Esophagus squamous epithelium (tissue), 4 donors: ENCODE data around the gene PLD4.

Source experiments
- CTCF ChIP-seq, 6 experiments: fragments of 450-650 bp in 4 of 6; fragments of 200-600 bp in 2 of 6; sonication (generic) in 2 of 6; IDR thresholded peaks; one replicate each; pipeline ENCODE4 v1.5.1; 2016 to 2019; ENCODE audit warnings: antibody characterized with exemption in 6 of 6, mild to moderate bottlenecking in 4 of 6, moderate library complexity in 4 of 6
- POLR2A ChIP-seq, 4 donors: fragments of 450-650 bp; IDR thresholded peaks; one replicate each; pipeline ENCODE4 v1.6.1; 2017; ENCODE audit warnings: antibody characterized with exemption in 4 of 4, mild to moderate bottlenecking in 4 of 4, moderate library complexity in 3 of 4

- no peak for TF ChIP-seq CTCF (IDR thresholded peaks at IDR 0.05)
- TF ChIP-seq POLR2A (IDR thresholded peaks at IDR 0.05): no peak
Measured at GRCh38 chr14:104891664-104892530, 32.8 kb upstream of the PLD4 start.
